Measurements from ENCODE around the gene AIMP1. TPM values are rescaled to one million over a fixed set of nuclear protein-coding genes. Genes with fewer than 3 reads are reported as not detected.
"Not testable (repeated sequence)": the region's sequence is repeated elsewhere in the genome, so short reads cannot be mapped to it uniquely, and the experiment has no call there.

AIMP1 gene
- total RNA-seq, 1 experiment from 2014 or later, result 45.8 TPM

DNA sequence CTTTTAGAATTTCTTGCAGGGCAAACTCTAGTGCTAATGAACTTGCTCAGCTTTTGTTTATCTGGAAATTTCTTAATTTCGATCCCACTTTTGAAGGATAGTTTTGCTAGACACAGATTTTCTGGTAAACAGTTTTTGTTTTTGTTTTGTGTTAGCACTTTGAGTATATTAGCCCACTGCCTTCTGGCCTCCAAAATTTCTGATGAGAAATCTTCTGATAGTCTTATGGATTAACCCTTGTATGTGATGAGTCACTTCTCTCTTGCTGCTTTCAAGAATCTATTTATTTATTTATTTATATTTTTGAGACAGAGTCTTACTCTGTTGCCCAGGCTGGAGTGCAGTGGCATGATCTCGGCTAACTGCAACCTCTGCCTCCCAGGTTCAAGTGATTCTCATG lies 79.2 kb downstream of the AIMP1 start:
- H3K27me3 ChIP-seq (ENCODE audit: control insufficient read depth, insufficient read depth, low read length), result no peaks in the 10 kb centered on the region
- H3K4me3 ChIP-seq (ENCODE audit: low read depth in 2 of 2, low read length in 2 of 2), result no peak overlapping the region
- peaks cover 4% of the 10 kb centered on the region; the same call in 1 of the 2 replicates for H3K9me3 ChIP-seq (ENCODE audit: control insufficient read depth, insufficient read depth, low read depth, low read length)
- in situ Hi-C loops (cut with HindIII; ENCODE audit: low pct_unique_long_range_greater_than_20kb, low sequenced_read_pairs) (no loop called here), intact Hi-C loops (cut with micrococcal nuclease; ENCODE audit: unreplicated experiment) (no loop called here)
- no peaks in the 10 kb centered on the region for H3K36me3 ChIP-seq (ENCODE audit: control insufficient read depth, insufficient read depth, low read length)
- no peaks in the 10 kb centered on the region for H3K4me1 ChIP-seq (ENCODE audit: control insufficient read depth, insufficient read depth, low read length)
- DNase-seq (ENCODE audit: low read depth, low spot score) (no peak), ATAC-seq (no peak)
- no peak for TF ChIP-seq POLR2AphosphoS5 (IDR thresholded peaks at IDR 0.05; ENCODE audit: low read depth, low read length)
- no peak for TF ChIP-seq TCF7L2 (IDR thresholded peaks at IDR 0.05; ENCODE audit: low read depth, low read length)
- TF ChIP-seq SIN3A (IDR thresholded peaks at IDR 0.05; ENCODE audit: borderline replicate concordance, insufficient read depth, low read depth, low read length), result no peak
- TF ChIP-seq, protein P1, sequence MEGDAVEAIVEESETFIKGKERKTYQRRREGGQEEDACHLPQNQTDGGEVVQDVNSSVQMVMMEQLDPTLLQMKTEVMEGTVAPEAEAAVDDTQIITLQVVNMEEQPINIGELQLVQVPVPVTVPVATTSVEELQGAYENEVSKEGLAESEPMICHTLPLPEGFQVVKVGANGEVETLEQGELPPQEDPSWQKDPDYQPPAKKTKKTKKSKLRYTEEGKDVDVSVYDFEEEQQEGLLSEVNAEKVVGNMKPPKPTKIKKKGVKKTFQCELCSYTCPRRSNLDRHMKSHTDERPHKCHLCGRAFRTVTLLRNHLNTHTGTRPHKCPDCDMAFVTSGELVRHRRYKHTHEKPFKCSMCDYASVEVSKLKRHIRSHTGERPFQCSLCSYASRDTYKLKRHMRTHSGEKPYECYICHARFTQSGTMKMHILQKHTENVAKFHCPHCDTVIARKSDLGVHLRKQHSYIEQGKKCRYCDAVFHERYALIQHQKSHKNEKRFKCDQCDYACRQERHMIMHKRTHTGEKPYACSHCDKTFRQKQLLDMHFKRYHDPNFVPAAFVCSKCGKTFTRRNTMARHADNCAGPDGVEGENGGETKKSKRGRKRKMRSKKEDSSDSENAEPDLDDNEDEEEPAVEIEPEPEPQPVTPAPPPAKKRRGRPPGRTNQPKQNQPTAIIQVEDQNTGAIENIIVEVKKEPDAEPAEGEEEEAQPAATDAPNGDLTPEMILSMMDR (IDR thresholded peaks at IDR 0.05), result no peak
- no peak overlapping the region for H3K27ac ChIP-seq (ENCODE audit: low read length)
- POLR2A ChIA-PET, result no interaction called here
- no TSS peak for BruUV-seq (replicated peaks)
- CTCF ChIA-PET, result no interaction called here

DNA sequence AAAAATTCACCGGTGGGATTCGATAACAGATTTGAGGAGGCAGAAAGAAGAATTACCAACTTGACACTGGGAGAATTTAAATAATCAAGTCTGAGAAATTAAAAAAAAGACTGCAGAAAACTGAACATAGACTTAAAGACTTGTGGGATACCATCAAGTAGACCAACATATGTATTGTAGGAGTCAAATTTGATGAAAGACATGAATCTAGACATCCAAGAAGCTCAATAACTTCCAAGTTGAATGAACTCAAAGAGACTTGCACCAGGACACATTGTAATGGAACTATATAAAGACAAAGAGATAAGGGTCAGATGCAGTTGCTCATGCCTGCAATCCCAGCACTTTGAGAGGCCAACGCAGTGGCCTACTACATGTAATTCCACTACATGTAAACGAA lies 82.5 kb downstream of the AIMP1 start:
- H3K4me1 ChIP-seq (ENCODE audit: control insufficient read depth, insufficient read depth, low read length); H3K4me3 ChIP-seq (ENCODE audit: low read depth in 2 of 2, low read length in 2 of 2); BruUV-seq (replicated peaks); H3K27ac ChIP-seq (ENCODE audit: low read length); in situ Hi-C loops (cut with HindIII; ENCODE audit: low pct_unique_long_range_greater_than_20kb, low sequenced_read_pairs); H3K9me3 ChIP-seq (ENCODE audit: control insufficient read depth, insufficient read depth, low read depth, low read length); H3K27me3 ChIP-seq (ENCODE audit: control insufficient read depth, insufficient read depth, low read length); H3K36me3 ChIP-seq (ENCODE audit: control insufficient read depth, insufficient read depth, low read length); POLR2A ChIA-PET; ATAC-seq; intact Hi-C loops (cut with micrococcal nuclease; ENCODE audit: unreplicated experiment); DNase-seq (ENCODE audit: low read depth, low spot score); CTCF ChIA-PET: not testable (repeated sequence)

Other genes starting within 250 kb of the AIMP1 start
- 15.1 TPM for gene TBCK, start 341 bp upstream of the AIMP1 start, total RNA-seq (2021; ENCODE audit: unreplicated experiment)
- not detected for gene GIMD1, start 52.2 kb downstream of the AIMP1 start, total RNA-seq (2021; ENCODE audit: unreplicated experiment)